Activated CD8-positive, alpha-beta memory T cell treated with anti-CD3 and anti-CD28 coated beads, Interleukin-2, amount 10 ng/mL, durations not matched to agents 7 days and 5 days (primary cell): Measurements from ENCODE around the gene PTCD3. TPM values are rescaled to one million over a fixed set of nuclear protein-coding genes. Genes with fewer than 3 reads are reported as not detected.

Source experiments
- ATAC-seq: fragments of 150-1000 bp; cut with Tn5 transposase; one replicate; pipeline ENCODE4 v1.10.0; 2021; ENCODE audit warnings: moderate library complexity
- CTCF ChIA-PET: fragments of 350-600 bp; sonication (Branson Sonifier 250); formaldehyde crosslinking; loops from one replicate; lab custom pipeline; 2021; ENCODE audit warnings: antibody characterized with exemption; lab: Charles Lee
- DNase-seq: peaks from one replicate; pipeline ENCODE4 v3.0.0-alpha.2; 2020
- H3K27ac Mint-ChIP-seq: one replicate; pipeline ENCODE4 v1.8.0; 2021; ENCODE audit warnings: mild to moderate bottlenecking, mixed read lengths
- H3K27me3 Mint-ChIP-seq: one replicate; pipeline ENCODE4 v1.8.0; 2021; ENCODE audit warnings: mixed read lengths
- H3K36me3 Mint-ChIP-seq: one replicate; pipeline ENCODE4 v1.8.0; 2021; ENCODE audit warnings: mild to moderate bottlenecking, mixed read lengths
- H3K4me1 Mint-ChIP-seq: one replicate; pipeline ENCODE4 v1.8.0; 2021; ENCODE audit warnings: mixed read lengths
- H3K4me3 Mint-ChIP-seq: one replicate; pipeline ENCODE4 v1.8.0; 2021; ENCODE audit warnings: mild to moderate bottlenecking, moderate library complexity, mixed read lengths
- H3K9me3 Mint-ChIP-seq: one replicate; pipeline ENCODE4 v1.8.0; 2022; ENCODE audit warnings: low read depth, mixed read lengths
- total RNA-seq, 2 experiments: library from RNA; stranded (reverse); gene quantifications; one replicate each; pipeline ENCODE4 v1.2.3, GENCODE V29; 2021

The PTCD3 gene
- total RNA-seq, 2 experiments from 2014 or later, result 164 to 172 TPM

DNA sequence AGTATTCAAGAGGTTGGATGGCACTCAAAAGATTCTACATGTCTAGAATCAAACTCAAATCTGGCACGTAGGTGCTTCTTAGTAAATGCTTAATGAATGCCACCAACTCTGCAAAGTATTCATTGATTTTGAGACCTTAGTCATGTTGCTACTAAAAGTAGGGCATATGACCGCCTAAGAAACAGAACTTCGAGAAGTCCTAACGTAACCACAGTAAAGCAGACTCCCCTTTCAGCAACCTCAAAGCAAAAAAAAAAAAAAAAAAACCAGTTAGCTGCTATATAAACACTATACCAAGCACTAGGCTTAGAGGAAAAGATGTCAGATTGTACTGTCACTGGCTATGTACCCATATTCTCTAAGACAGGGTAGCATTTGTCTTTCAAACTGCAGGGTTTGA is 33.9 kb downstream of the PTCD3 start:
- H3K36me3 Mint-ChIP-seq, result peaks cover 69% of the 10 kb centered on the region
- H3K9me3 Mint-ChIP-seq, result no peaks in the 10 kb centered on the region
- H3K27me3 Mint-ChIP-seq, result no peaks in the 10 kb centered on the region
- H3K4me1 Mint-ChIP-seq, result peaks cover 6% of the 10 kb centered on the region
- no peak overlapping the region for H3K4me3 Mint-ChIP-seq
- H3K27ac Mint-ChIP-seq, result peak overlapping the region; percentile 24
- no peak for ATAC-seq
- DNase-seq, result no peak
- CTCF ChIA-PET, result no interaction called here

DNA sequence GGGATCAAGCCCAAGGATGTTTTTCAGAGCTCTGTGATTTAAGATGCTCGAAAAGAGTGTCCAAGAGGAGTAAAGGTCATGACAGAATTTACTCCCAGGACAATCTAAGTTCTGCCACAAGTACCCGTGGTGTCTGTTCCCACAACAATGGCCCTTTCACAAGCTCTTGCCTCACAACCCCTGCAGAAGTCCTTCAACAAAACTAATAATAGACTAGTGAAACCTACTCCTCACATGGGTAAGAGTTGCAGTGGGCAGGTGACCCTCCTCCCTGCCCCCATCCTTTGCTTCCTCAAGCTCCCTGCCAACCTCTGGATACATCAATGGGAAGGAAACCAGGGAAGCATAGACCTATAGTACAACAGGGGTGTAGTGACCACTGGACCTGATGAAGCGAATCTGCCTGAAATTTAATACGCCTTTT is 34.9 kb downstream of the PTCD3 start:
- no peak overlapping the region for H3K4me3 Mint-ChIP-seq
- no peak overlapping the region for H3K27ac Mint-ChIP-seq
- H3K9me3 Mint-ChIP-seq, result no peaks in the 10 kb centered on the region
- ATAC-seq (no peak), DNase-seq (no peak)
- peaks cover 67% of the 10 kb centered on the region for H3K36me3 Mint-ChIP-seq
- H3K4me1 Mint-ChIP-seq, result peaks cover 6% of the 10 kb centered on the region
- CTCF ChIA-PET, result no interaction called here
- no peaks in the 10 kb centered on the region for H3K27me3 Mint-ChIP-seq

GRCh38 chr2:86142436-86143257 is 36.6 kb downstream of the PTCD3 start:
- Mint-ChIP-seq H3K4me3 (no peak overlapping the region), H3K27me3 (no peaks in the 10 kb centered on the region), H3K36me3 (peaks cover 60% of the 10 kb centered on the region), H3K4me1 (peaks cover 6% of the 10 kb centered on the region), H3K9me3 (no peaks in the 10 kb centered on the region), H3K27ac (no peak overlapping the region)
- DNase-seq (no peak), ATAC-seq (no peak)
- CTCF ChIA-PET, result interaction anchor here (0.9 kb wide), 1 partner anchor 8 kb away, joined by 3 read pairs; no protein-coding TSS in a partner anchor

DNA sequence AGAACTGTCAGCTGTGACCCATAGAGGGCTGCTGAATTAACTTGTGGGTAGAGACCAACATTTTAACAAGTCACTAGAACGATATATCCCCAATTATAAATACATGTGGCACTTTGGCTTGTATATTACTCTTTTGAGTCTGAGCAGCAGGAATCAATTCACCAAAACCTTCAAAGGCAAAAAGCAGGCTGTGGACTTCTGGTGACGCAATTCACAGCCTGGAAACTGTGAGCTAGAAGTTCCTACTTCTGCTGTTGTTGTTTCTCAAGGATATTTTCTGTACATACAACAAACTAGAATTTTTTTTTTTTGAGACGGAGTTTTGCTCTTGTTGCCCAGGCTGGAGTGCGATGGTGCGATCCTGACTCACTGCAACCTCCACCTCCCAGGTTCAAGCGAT is 37.3 kb downstream of the PTCD3 start:
- DNase-seq (no peak), ATAC-seq (no peak)
- H3K27me3 Mint-ChIP-seq, result no peaks in the 10 kb centered on the region
- peaks cover 59% of the 10 kb centered on the region for H3K36me3 Mint-ChIP-seq
- H3K4me3 Mint-ChIP-seq, result no peak overlapping the region
- H3K9me3 Mint-ChIP-seq, result no peaks in the 10 kb centered on the region
- CTCF ChIA-PET, result interaction anchor here (0.9 kb wide), 1 partner anchor 9 kb away, joined by 3 read pairs; no protein-coding TSS in a partner anchor
- peaks cover 10% of the 10 kb centered on the region for H3K4me1 Mint-ChIP-seq
- H3K27ac Mint-ChIP-seq, result no peak overlapping the region

GRCh38 chr2:86143926-86144685 is 38.1 kb downstream of the PTCD3 start:
- CTCF ChIA-PET, result no interaction called here
- no peaks in the 10 kb centered on the region for H3K27me3 Mint-ChIP-seq
- H3K9me3 Mint-ChIP-seq, result no peaks in the 10 kb centered on the region
- peaks cover 6% of the 10 kb centered on the region for H3K4me1 Mint-ChIP-seq
- H3K4me3 Mint-ChIP-seq, result no peak overlapping the region
- DNase-seq, result no peak
- no peak overlapping the region for H3K27ac Mint-ChIP-seq
- ATAC-seq, result no peak
- peaks cover 56% of the 10 kb centered on the region for H3K36me3 Mint-ChIP-seq

- Mint-ChIP-seq H3K27me3 (no peaks in the 10 kb centered on the region), H3K27ac (peak overlapping the region; percentile 65), H3K4me1 (peaks cover 4% of the 10 kb centered on the region), H3K9me3 (no peaks in the 10 kb centered on the region), H3K36me3 (peaks cover 62% of the 10 kb centered on the region), H3K4me3 (no peak overlapping the region)
- DNase-seq (no peak), ATAC-seq (no peak)
- CTCF ChIA-PET, result no interaction called here
Observed at GRCh38 chr2:86147793-86148192, 41.8 kb downstream of the PTCD3 start.

- CTCF ChIA-PET, result no interaction called here
- H3K9me3 Mint-ChIP-seq, result no peaks in the 10 kb centered on the region
- DNase-seq, result no peak
- H3K4me1 Mint-ChIP-seq, result peaks cover 4% of the 10 kb centered on the region
- H3K27ac Mint-ChIP-seq, result no peak overlapping the region
- no peaks in the 10 kb centered on the region for H3K27me3 Mint-ChIP-seq
- H3K4me3 Mint-ChIP-seq, result no peak overlapping the region
- ATAC-seq, result no peak
- H3K36me3 Mint-ChIP-seq, result peaks cover 54% of the 10 kb centered on the region
Observed at GRCh38 chr2:86150502-86150901, 44.5 kb downstream of the PTCD3 start.

GRCh38 chr2:86157009-86157556 is 51.0 kb downstream of the PTCD3 start:
- no peak overlapping the region for H3K4me3 Mint-ChIP-seq
- H3K9me3 Mint-ChIP-seq, result no peaks in the 10 kb centered on the region
- H3K4me1 Mint-ChIP-seq, result no peaks in the 10 kb centered on the region
- ATAC-seq (no peak), DNase-seq (no peak)
- CTCF ChIA-PET, result interaction anchor here (1.2 to 1.7 kb wide), 3 partner anchors 39 to 520 kb away, joined by 3 to 4 read pairs (median 4); no protein-coding TSS in a partner anchor
- H3K36me3 Mint-ChIP-seq, result peaks cover 55% of the 10 kb centered on the region
- no peak overlapping the region for H3K27ac Mint-ChIP-seq
- H3K27me3 Mint-ChIP-seq, result no peaks in the 10 kb centered on the region

DNA sequence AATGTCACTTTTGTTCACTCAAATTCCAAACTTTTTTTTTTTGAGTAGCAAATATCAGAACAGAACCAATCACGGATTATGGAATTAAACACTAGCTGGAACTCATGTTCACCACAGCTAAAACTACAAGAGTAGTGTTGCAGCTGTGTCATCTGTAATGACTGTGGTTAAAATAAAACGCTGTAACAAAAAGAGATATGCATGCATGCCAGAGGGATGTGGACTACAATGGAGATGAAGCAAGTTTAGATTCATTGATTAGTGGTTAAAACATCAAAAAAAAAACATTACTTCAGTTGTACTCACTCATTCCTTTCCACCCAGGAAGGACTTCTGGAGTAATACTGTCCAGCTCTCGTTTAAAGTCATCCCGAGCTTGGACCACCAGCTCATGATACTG is 52.3 kb downstream of the PTCD3 start:
- CTCF ChIA-PET, result interaction anchor here (0.6 to 1.4 kb wide), 4 partner anchors 19 to 41 kb away, joined by 3 to 4 read pairs (median 3); no protein-coding TSS in a partner anchor
- no peaks in the 10 kb centered on the region for H3K9me3 Mint-ChIP-seq
- peaks cover 55% of the 10 kb centered on the region for H3K36me3 Mint-ChIP-seq
- no peak for ATAC-seq
- no peak for DNase-seq
- H3K4me1 Mint-ChIP-seq, result no peaks in the 10 kb centered on the region
- H3K4me3 Mint-ChIP-seq, result no peak overlapping the region
- no peaks in the 10 kb centered on the region for H3K27me3 Mint-ChIP-seq
- no peak overlapping the region for H3K27ac Mint-ChIP-seq

DNA sequence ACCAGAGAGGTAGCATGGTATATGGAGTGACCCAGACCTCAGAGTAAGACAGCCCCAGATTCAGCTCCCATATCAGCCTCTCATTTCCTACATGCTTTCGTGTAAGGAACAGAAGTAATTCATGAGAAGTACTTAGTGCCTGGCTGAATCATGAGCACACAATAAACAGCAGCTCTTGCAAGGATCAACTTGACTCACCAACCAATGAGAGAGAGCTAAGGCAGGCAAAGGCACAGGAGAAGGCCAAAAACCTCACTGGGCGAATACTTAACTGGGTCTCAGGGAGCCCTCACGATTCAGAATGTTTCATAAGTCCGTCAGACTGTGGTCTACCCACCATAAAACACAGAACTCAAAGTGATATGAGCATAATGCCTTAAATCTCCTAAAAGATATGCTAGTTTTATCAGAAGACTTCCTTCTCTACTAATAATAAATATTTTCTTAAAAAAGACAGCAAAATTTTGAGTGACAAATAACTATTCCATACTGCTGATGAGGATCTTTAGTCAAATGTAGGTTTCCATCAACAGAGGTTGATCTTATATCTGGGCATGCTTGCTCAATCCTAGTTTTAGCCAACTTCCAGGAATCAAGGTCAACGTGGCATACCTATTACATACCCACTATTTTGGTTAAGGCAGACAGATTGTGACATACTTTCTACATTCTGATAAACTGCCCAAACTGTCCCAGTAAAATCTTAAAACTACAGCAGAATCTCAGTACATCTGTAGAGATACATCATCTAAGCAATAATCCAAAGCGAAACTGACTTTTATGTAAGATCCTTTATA is 54.3 kb downstream of the PTCD3 start:
- no peaks in the 10 kb centered on the region for H3K9me3 Mint-ChIP-seq
- H3K27me3 Mint-ChIP-seq, result no peaks in the 10 kb centered on the region
- H3K36me3 Mint-ChIP-seq, result peaks cover 56% of the 10 kb centered on the region
- no peak overlapping the region for H3K4me3 Mint-ChIP-seq
- no peak overlapping the region for H3K27ac Mint-ChIP-seq
- CTCF ChIA-PET, result no interaction called here
- no peaks in the 10 kb centered on the region for H3K4me1 Mint-ChIP-seq
- ATAC-seq (no peak), DNase-seq (no peak)

DNA sequence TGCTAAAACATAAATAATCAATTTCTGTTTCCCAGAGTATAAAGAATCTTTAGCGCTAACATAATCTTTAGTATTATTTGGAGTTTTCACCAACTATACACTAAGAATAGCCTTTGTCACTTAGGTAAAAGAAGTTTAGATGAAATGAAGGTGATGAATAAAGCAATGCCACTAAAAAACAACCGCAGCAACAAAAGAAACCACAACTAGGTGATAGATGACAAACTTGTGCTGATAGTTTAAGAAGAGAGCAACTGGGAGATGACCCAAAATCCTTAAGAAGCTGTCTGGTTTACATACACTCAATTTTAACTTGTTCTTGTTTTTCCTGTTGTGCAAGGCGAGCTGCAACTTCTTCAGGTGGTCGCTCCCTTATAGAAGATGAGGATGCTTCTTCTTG is 64.4 kb downstream of the PTCD3 start:
- DNase-seq (no peak), ATAC-seq (no peak)
- peaks cover 12% of the 10 kb centered on the region for H3K4me1 Mint-ChIP-seq
- no peak overlapping the region for H3K4me3 Mint-ChIP-seq
- H3K9me3 Mint-ChIP-seq, result no peaks in the 10 kb centered on the region
- H3K27me3 Mint-ChIP-seq, result no peaks in the 10 kb centered on the region
- peaks cover 47% of the 10 kb centered on the region for H3K36me3 Mint-ChIP-seq
- no peak overlapping the region for H3K27ac Mint-ChIP-seq
- CTCF ChIA-PET, result interaction anchor here (1.5 kb wide), 1 partner anchor 17 kb away, joined by 4 read pairs; no protein-coding TSS in a partner anchor

GRCh38 chr2:86171295-86171694 is 65.3 kb downstream of the PTCD3 start:
- H3K4me1 Mint-ChIP-seq, result peaks cover 19% of the 10 kb centered on the region
- no peak overlapping the region for H3K27ac Mint-ChIP-seq
- no peaks in the 10 kb centered on the region for H3K9me3 Mint-ChIP-seq
- ATAC-seq, result no peak
- no peaks in the 10 kb centered on the region for H3K27me3 Mint-ChIP-seq
- no peak overlapping the region for H3K4me3 Mint-ChIP-seq
- no peak for DNase-seq
- peaks cover 52% of the 10 kb centered on the region for H3K36me3 Mint-ChIP-seq
- CTCF ChIA-PET, result no interaction called here

GRCh38 chr2:86172610-86173009 is 66.6 kb downstream of the PTCD3 start:
- no peaks in the 10 kb centered on the region for H3K9me3 Mint-ChIP-seq
- H3K4me1 Mint-ChIP-seq, result peaks cover 22% of the 10 kb centered on the region
- CTCF ChIA-PET, result no interaction called here
- peaks cover 58% of the 10 kb centered on the region for H3K36me3 Mint-ChIP-seq
- H3K4me3 Mint-ChIP-seq, result no peak overlapping the region
- DNase-seq (no peak), ATAC-seq (no peak)
- H3K27ac Mint-ChIP-seq, result no peak overlapping the region
- no peaks in the 10 kb centered on the region for H3K27me3 Mint-ChIP-seq
